ENCODE results near the gene DYRK1B. TPM values are rescaled to one million over a fixed set of nuclear protein-coding genes. Genes with fewer than 3 reads are reported as not detected.

The DYRK1B gene
- total RNA-seq, 1 experiment from 2014 or later, result 16.0 TPM

GRCh38 chr19:39842693-39843435 lies 8.9 kb upstream of the DYRK1B start:
- intact Hi-C loops (cut with micrococcal nuclease; ENCODE audit: unreplicated experiment), result no loop called here
- Histone ChIP-seq H3K27ac (ENCODE audit: low read depth, low read length, poor library complexity, severe bottlenecking) (peak overlapping the region; percentile 17), H3K9me3 (ENCODE audit: low read depth, low read length, poor library complexity, severe bottlenecking) (no peaks in the 10 kb centered on the region), H3K36me3 (ENCODE audit: insufficient read depth, low read length, poor library complexity, severe bottlenecking) (peaks cover 27% of the 10 kb centered on the region), H3K27me3 (replicated peaks; ENCODE audit: insufficient read depth, low read depth, low read length, poor library complexity) (no peaks in the 10 kb centered on the region), H3K4me3 (ENCODE audit: low read depth, low read length, poor library complexity, severe bottlenecking) (no peak overlapping the region), H3K4me1 (ENCODE audit: insufficient read depth, low read length, poor library complexity, severe bottlenecking) (peaks cover 34% of the 10 kb centered on the region)
- CTCF ChIA-PET, result interaction anchor here (0.6 to 1.2 kb wide), 3 partner anchors 9 to 367 kb away, joined by 3 to 4 read pairs (median 3); partner anchors contain the start of gene DYRK1B
- BruUV-seq (replicated peaks), result no TSS peak
- POLR2A ChIA-PET (ENCODE audit: low non-redundant PET), result no interaction called here
- TF ChIP-seq EZH2 (IDR thresholded peaks at IDR 0.05; ENCODE audit: borderline replicate concordance, low read depth, low read length, poor library complexity, severe bottlenecking) (no peak), CTCF (conservative IDR thresholded peaks at IDR 0.05; ENCODE audit: low read depth, low read length) (no peak)
- DNase-seq (ENCODE audit: low spot score), result no peak

- POLR2A ChIA-PET (ENCODE audit: low non-redundant PET), result no interaction called here
These were observed 7.1 kb upstream of the DYRK1B start for GRCh38 chr19:39841041-39841440.

GRCh38 chr19:39840492-39840891 lies 6.5 kb upstream of the DYRK1B start:
- ChIA-PET CTCF (no interaction called here), POLR2A (ENCODE audit: low non-redundant PET) (no interaction called here)
- Histone ChIP-seq H3K27me3 (replicated peaks; ENCODE audit: insufficient read depth, low read depth, low read length, poor library complexity) (no peaks in the 10 kb centered on the region), H3K9me3 (ENCODE audit: low read depth, low read length, poor library complexity, severe bottlenecking) (no peaks in the 10 kb centered on the region), H3K27ac (ENCODE audit: low read depth, low read length, poor library complexity, severe bottlenecking) (no peak overlapping the region), H3K4me3 (ENCODE audit: low read depth, low read length, poor library complexity, severe bottlenecking) (no peak overlapping the region), H3K4me1 (ENCODE audit: insufficient read depth, low read length, poor library complexity, severe bottlenecking) (peaks cover 28% of the 10 kb centered on the region), H3K36me3 (ENCODE audit: insufficient read depth, low read length, poor library complexity, severe bottlenecking) (peaks cover 50% of the 10 kb centered on the region)
- intact Hi-C loops (cut with micrococcal nuclease; ENCODE audit: unreplicated experiment), result no loop called here
- DNase-seq (ENCODE audit: low spot score), result no peak
- TF ChIP-seq EZH2 (IDR thresholded peaks at IDR 0.05; ENCODE audit: borderline replicate concordance, low read depth, low read length, poor library complexity, severe bottlenecking), result no peak
- no peak for TF ChIP-seq CTCF (conservative IDR thresholded peaks at IDR 0.05; ENCODE audit: low read depth, low read length)
- no TSS peak for BruUV-seq (replicated peaks)

More at GRCh38 chr19:39841041-39841440, 7.1 kb upstream of the DYRK1B start:
- Histone ChIP-seq H3K27ac (ENCODE audit: low read depth, low read length, poor library complexity, severe bottlenecking) (no peak overlapping the region), H3K36me3 (ENCODE audit: insufficient read depth, low read length, poor library complexity, severe bottlenecking) (peaks cover 45% of the 10 kb centered on the region), H3K4me1 (ENCODE audit: insufficient read depth, low read length, poor library complexity, severe bottlenecking) (peaks cover 28% of the 10 kb centered on the region), H3K9me3 (ENCODE audit: low read depth, low read length, poor library complexity, severe bottlenecking) (no peaks in the 10 kb centered on the region), H3K27me3 (replicated peaks; ENCODE audit: insufficient read depth, low read depth, low read length, poor library complexity) (no peaks in the 10 kb centered on the region), H3K4me3 (ENCODE audit: low read depth, low read length, poor library complexity, severe bottlenecking) (no peak overlapping the region)
- TF ChIP-seq CTCF (conservative IDR thresholded peaks at IDR 0.05; ENCODE audit: low read depth, low read length) (no peak), EZH2 (IDR thresholded peaks at IDR 0.05; ENCODE audit: borderline replicate concordance, low read depth, low read length, poor library complexity, severe bottlenecking) (no peak)
- intact Hi-C loops (cut with micrococcal nuclease; ENCODE audit: unreplicated experiment), result no loop called here
- CTCF ChIA-PET, result no interaction called here
- DNase-seq (ENCODE audit: low spot score), result no peak
- no TSS peak for BruUV-seq (replicated peaks)

Measured in A673 (cell line).